ENCODE results near the gene LRRC7. TPM values are rescaled to one million over a fixed set of nuclear protein-coding genes. Genes with fewer than 3 reads are reported as not detected.

The LRRC7 gene
- total and polyA plus RNA-seq, 2 experiments from 2014 or later: 1.2 TPM; not detected in 1

- TF ChIP-seq ZNF462 (CRISPR knock-in tag; IDR thresholded peaks at IDR 0.05) (no peak), CTCF (conservative IDR thresholded peaks at IDR 0.05; ENCODE audit: low read depth in 2 of 2) (no peak), ZNF331 (CRISPR knock-in tag; IDR thresholded peaks at IDR 0.05; ENCODE audit: low read depth) (no peak), NANOG (IDR thresholded peaks at IDR 0.05; ENCODE audit: borderline replicate concordance) (no peak), EZH2 (IDR thresholded peaks at IDR 0.05; ENCODE audit: low read depth, unreplicated experiment) (no peak)
These were observed 94.6 kb downstream of the LRRC7 start (continued) for GRCh38 chr1:69662321-69662720.

GRCh38 chr1:69671363-69672010 is 103.8 kb downstream of the LRRC7 start:
- no peak overlapping the region for H3K4me3 ChIP-seq
- no peaks in the 10 kb centered on the region for H3K27me3 ChIP-seq (ENCODE audit: insufficient read depth)
- H3K9me3 Mint-ChIP-seq: no peaks in the 10 kb centered on the region
- H3K4me3 Mint-ChIP-seq: no peak overlapping the region
- no peaks in the 10 kb centered on the region for H3K4me1 Mint-ChIP-seq
- H3K4me1 ChIP-seq (ENCODE audit: insufficient read depth): no peaks in the 10 kb centered on the region
- no peaks in the 10 kb centered on the region for H3F3A ChIP-seq (replicated peaks; ENCODE audit: low read depth)
- H4K20me1 ChIP-seq (replicated peaks; ENCODE audit: insufficient read depth): no peaks in the 10 kb centered on the region
- no peak for DNase-seq (ENCODE audit: low spot score)
- no peak overlapping the region for H3K27ac Mint-ChIP-seq
- no peaks in the 10 kb centered on the region for H3K36me3 ChIP-seq (ENCODE audit: insufficient read depth)
- H3K79me2 ChIP-seq (replicated peaks; ENCODE audit: insufficient read depth): no peaks in the 10 kb centered on the region
- H3K4me2 ChIP-seq: no peak overlapping the region
- H3K27ac ChIP-seq (ENCODE audit: low read depth): no peak overlapping the region
- peak overlapping the region; percentile 58; the same call in 1 of the 2 replicates for H2AFZ ChIP-seq
- H3K36me3 Mint-ChIP-seq (ENCODE audit: low read depth): no peaks in the 10 kb centered on the region
- peaks cover 1% of the 10 kb centered on the region for H3K27me3 Mint-ChIP-seq (ENCODE audit: insufficient read depth, low read depth, poor library complexity)
- H3K9me2 ChIP-seq (ENCODE audit: insufficient read depth): peaks cover 6% of the 10 kb centered on the region; the same call in 1 of the 2 replicates
- ATAC-seq: no peak
- TF ChIP-seq ZNF331 (CRISPR knock-in tag; IDR thresholded peaks at IDR 0.05; ENCODE audit: low read depth) (no peak), REST (IDR thresholded peaks at IDR 0.05; ENCODE audit: unreplicated experiment) (no peak)
